H1 (cell line): Measurements from ENCODE around the gene EPN3. TPM values are rescaled to one million over a fixed set of nuclear protein-coding genes. Genes with fewer than 3 reads are reported as not detected.

Experiments used
- CTCF ChIA-PET: fragments of 300-600 bp; sonication (Branson Sonifier 250); formaldehyde crosslinking; loops from one replicate; lab custom pipeline; 2021; ENCODE audit not compliant: partially characterized antibody; lab: Charles Lee
- POLR2A ChIA-PET: fragments of 300-600 bp; sonication (Branson Sonifier 250); formaldehyde crosslinking; loops from one replicate; lab custom pipeline; 2021; ENCODE audit warnings: inconsistent platforms; ENCODE audit not compliant: partially characterized antibody; lab: Charles Lee
- DNase-seq, 2 experiments: peaks; one replicate each; pipeline versions ENCODE4 v3.0.0 to v3.0.0-alpha.2; 2010 to 2022; ENCODE audit warnings: low spot score in 2 of 2, low read depth in 1 of 2, mixed read lengths in 1 of 2
- FAIRE-seq: peaks from 2 replicates; lab custom pipeline; 2011; peaks lifted over from hg19 to GRCh38; lab: Jason Lieb, UNC
- H2AFZ ChIP-seq: 2 replicates; pipeline ENCODE4 v1.8.1; 2012; ENCODE audit warnings: low read length, inconsistent platforms
- H2AK5ac ChIP-seq: 2 replicates; pipeline ENCODE4 v1.6.1; 2013; ENCODE audit warnings: low read depth, low read length
- H2BK120ac ChIP-seq: replicated peaks from 2 replicates; pipeline ENCODE3; 2013; ENCODE audit warnings: low read depth, low read length, inconsistent platforms
- H2BK12ac ChIP-seq: 2 replicates; pipeline ENCODE4 v1.6.1; 2013; ENCODE audit warnings: low read depth, low read length
- H2BK15ac ChIP-seq: 2 replicates; pipeline ENCODE4 v1.6.1; 2013; ENCODE audit warnings: low read length
- H2BK20ac ChIP-seq: 2 replicates; pipeline ENCODE4 v1.6.1; 2013; ENCODE audit warnings: low read length
- H2BK5ac ChIP-seq: 2 replicates; pipeline ENCODE4 v1.6.1; 2013; ENCODE audit warnings: low read depth, low read length
- H3K14ac ChIP-seq: 2 replicates; pipeline ENCODE4 v1.6.1; 2013; ENCODE audit warnings: inconsistent platforms; ENCODE audit not compliant: insufficient read length
- H3K18ac ChIP-seq: 2 replicates; pipeline ENCODE4 v1.6.1; 2013; ENCODE audit warnings: low read length; ENCODE audit errors: extremely low read depth
- H3K23ac ChIP-seq: 2 replicates; pipeline ENCODE4 v1.6.1; 2013; ENCODE audit warnings: inconsistent platforms; ENCODE audit not compliant: insufficient read length
- H3K23me2 ChIP-seq: 2 replicates; pipeline ENCODE4 v1.6.1; 2013; ENCODE audit warnings: low read depth, low read length
- H3K27ac ChIP-seq: 2 replicates; pipeline ENCODE4 v1.6.1; 2011; ENCODE audit warnings: low read depth, low read length, inconsistent platforms
- H3K27me3 ChIP-seq, 4 experiments: replicated peaks in 1 of 4; 1 replicate in 1 of 4; 2 replicates in 3 of 4; pipeline versions ENCODE4 v1.6.1 to v1.8.1; 2011 to 2013; ENCODE audit warnings: low read length in 3 of 4, mild to moderate bottlenecking in 3 of 4, inconsistent platforms in 2 of 4, mixed read lengths in 2 of 4, moderate library complexity in 1 of 4; ENCODE audit not compliant: control insufficient read depth in 3 of 4, insufficient read depth in 3 of 4; ENCODE audit errors: extremely low read depth in 1 of 4
- H3K36me3 ChIP-seq, 4 experiments: 2 replicates each; pipeline versions ENCODE4 v1.6.1 to v1.8.1; 2011 to 2013; ENCODE audit warnings: mild to moderate bottlenecking in 4 of 4, low read length in 3 of 4, moderate library complexity in 2 of 4, control low read depth in 1 of 4, inconsistent platforms in 1 of 4; ENCODE audit not compliant: insufficient read depth in 4 of 4, control insufficient read depth in 2 of 4
- H3K4ac ChIP-seq: replicated peaks from 2 replicates; pipeline ENCODE3; 2013; ENCODE audit warnings: low read length, low read depth, mixed read lengths, inconsistent platforms; ENCODE audit not compliant: insufficient read length
- H3K4me1 ChIP-seq, 4 experiments: replicated peaks in 1 of 4; 1 replicate in 1 of 4; 2 replicates in 3 of 4; pipeline versions ENCODE4 v1.6.1 to v1.8.1; 2011 to 2013; ENCODE audit warnings: low read length in 3 of 4, inconsistent platforms in 2 of 4, mixed read lengths in 1 of 4; ENCODE audit not compliant: insufficient read depth in 4 of 4, control insufficient read depth in 3 of 4
- H3K4me2 ChIP-seq, 2 experiments: 2 replicates each; pipeline versions ENCODE4 v1.6.1 to v1.8.1; 2011 to 2013; ENCODE audit warnings: low read depth in 2 of 2, low read length in 2 of 2, control low read depth in 1 of 2, inconsistent platforms in 1 of 2, mild to moderate bottlenecking in 1 of 2; ENCODE audit not compliant: insufficient read depth in 1 of 2
- H3K4me3 ChIP-seq, 4 experiments: fragments of 200-600, 300-600 bp in 1 of 4; sonication (generic), shearing (Covaris generic), sonication (Bioruptor Twin) in 1 of 4; 2 replicates each; pipeline versions ENCODE4 v1.5.1 to v1.8.1; 2011 to 2016; ENCODE audit warnings: low read length in 4 of 4, low read depth in 3 of 4, control low read depth in 2 of 4, inconsistent platforms in 2 of 4, mild to moderate bottlenecking in 2 of 4, mixed read lengths in 1 of 4, moderate library complexity in 1 of 4; ENCODE audit not compliant: insufficient read depth in 2 of 4; ENCODE audit errors: extremely low read depth in 1 of 4
- H3K56ac ChIP-seq: replicated peaks from 2 replicates; pipeline ENCODE3; 2013; ENCODE audit warnings: low read depth, mild to moderate bottlenecking, mixed read lengths, low read length, inconsistent platforms; ENCODE audit not compliant: insufficient read length
- H3K79me1 ChIP-seq: 2 replicates; pipeline ENCODE4 v1.6.1; 2013; ENCODE audit warnings: low read depth, low read length, control low read depth
- H3K79me2 ChIP-seq, 2 experiments: 2 replicates each; pipeline versions ENCODE4 v1.6.1 to v1.8.1; 2012 to 2013; ENCODE audit warnings: low read length in 2 of 2, mild to moderate bottlenecking in 2 of 2, inconsistent platforms in 1 of 2; ENCODE audit not compliant: insufficient read depth in 2 of 2, control insufficient read depth in 1 of 2
- H3K9ac ChIP-seq, 4 experiments: replicated peaks in 1 of 4; 1 replicate in 1 of 4; 2 replicates in 3 of 4; pipeline versions ENCODE4 v1.6.1 to v1.8.1; 2011 to 2013; ENCODE audit warnings: low read depth in 3 of 4, low read length in 3 of 4, control low read depth in 2 of 4, mild to moderate bottlenecking in 2 of 4, moderate library complexity in 2 of 4, inconsistent platforms in 1 of 4; ENCODE audit errors: extremely low read depth in 1 of 4
- H3K9me3 ChIP-seq, 2 experiments: 2 replicates each; pipeline versions ENCODE4 v1.6.1 to v1.8.1; 2012 to 2013; ENCODE audit warnings: mild to moderate bottlenecking in 2 of 2, moderate library complexity in 2 of 2, control low read depth in 1 of 2, inconsistent platforms in 1 of 2, low read depth in 1 of 2, low read length in 1 of 2, mixed read lengths in 1 of 2; ENCODE audit not compliant: insufficient read depth in 2 of 2
- H4K20me1 ChIP-seq, 2 experiments: replicated peaks in 1 of 2; 2 replicates each; pipeline versions ENCODE3 to v1.8.1; 2011 to 2013; ENCODE audit warnings: inconsistent platforms in 2 of 2, low read length in 2 of 2, mild to moderate bottlenecking in 1 of 2; ENCODE audit not compliant: insufficient read depth in 2 of 2, control insufficient read depth in 1 of 2
- H4K5ac ChIP-seq: 2 replicates; pipeline ENCODE4 v1.6.1; 2013; ENCODE audit warnings: low read length, low read depth, mixed read lengths, inconsistent platforms; ENCODE audit not compliant: insufficient read length
- H4K8ac ChIP-seq: 2 replicates; pipeline ENCODE4 v1.8.0; 2013; ENCODE audit warnings: mild to moderate bottlenecking, moderate library complexity, low read length, inconsistent platforms; ENCODE audit not compliant: insufficient read depth; ENCODE audit errors: extremely low read depth
- H4K91ac ChIP-seq: replicated peaks from 2 replicates; pipeline ENCODE3; 2013; ENCODE audit warnings: low read length, mixed read lengths, inconsistent platforms; ENCODE audit not compliant: insufficient read length
- CREB1 ChIP-seq: IDR thresholded peaks from 2 replicates; pipeline ENCODE4 v1.6.1; 2012; ENCODE audit warnings: inconsistent platforms
- CTBP2 ChIP-seq: IDR thresholded peaks from 2 replicates; pipeline ENCODE4 v1.7.0; 2011; ENCODE audit warnings: borderline replicate concordance, mild to moderate bottlenecking, moderate library complexity, mixed read lengths, low read length; ENCODE audit not compliant: insufficient read depth, insufficient read length
- EZH2 ChIP-seq: fragments of 200-600 bp; sonication (generic); IDR thresholded peaks from 2 replicates; pipeline ENCODE4 v1.7.1; 2012; ENCODE audit warnings: low read depth, mild to moderate bottlenecking, moderate library complexity, low read length, inconsistent platforms; ENCODE audit not compliant: severe bottlenecking
- KDM1A ChIP-seq: fragments of 200-600, 300-600 bp; sonication (generic); IDR thresholded peaks from 2 replicates; pipeline ENCODE4 v1.7.1; 2016; ENCODE audit warnings: mild to moderate bottlenecking, low read length, borderline replicate concordance
- NRF1 ChIP-seq: IDR thresholded peaks from 2 replicates; pipeline ENCODE4 v1.6.1; 2011; ENCODE audit warnings: mild to moderate bottlenecking, low read depth, low read length, improper control_type of control experiment
- PHF8 ChIP-seq: fragments of 200-600 bp; sonication (generic); conservative IDR thresholded peaks from 2 replicates; pipeline ENCODE4 v1.7.1; 2012; ENCODE audit warnings: low read depth, mild to moderate bottlenecking, inconsistent platforms, low read length, moderate library complexity
- RAD21 ChIP-seq, 2 experiments: IDR thresholded peaks in 1 of 2; conservative IDR thresholded peaks in 1 of 2; 2 replicates each; pipeline ENCODE4 v1.6.1; 2011; ENCODE audit warnings: low read depth in 2 of 2, low read length in 2 of 2, improper control_type of control experiment in 1 of 2, inconsistent platforms in 1 of 2, mild to moderate bottlenecking in 1 of 2, moderate library complexity in 1 of 2
- SAP30 ChIP-seq: fragments of 300-600 bp; sonication (generic); IDR thresholded peaks from 2 replicates; pipeline ENCODE4 v1.7.1; 2012; ENCODE audit warnings: low read length, moderate library complexity, mild to moderate bottlenecking, inconsistent platforms; ENCODE audit not compliant: insufficient read depth, insufficient replicate concordance
- SUZ12 ChIP-seq: fragments of 200-600 bp; sonication (generic); IDR thresholded peaks from 2 replicates; pipeline ENCODE4 v1.6.1; 2012; ENCODE audit warnings: mild to moderate bottlenecking, inconsistent platforms, low read length, moderate library complexity, mixed read lengths
- TAF7 ChIP-seq: optimal IDR thresholded peaks from 2 replicates; pipeline ENCODE3; 2011; ENCODE audit warnings: low read depth, mild to moderate bottlenecking, inconsistent platforms, low read length, moderate library complexity, borderline replicate concordance
- WGBS, 2 experiments: shearing (Covaris generic) in 1 of 2; methylation state at CpG; one replicate each; pipeline versions ENCODE4 v1.1.6 to v1.1.7; 2013 to 2015; ENCODE audit warnings: low lambda C conversion rate in 2 of 2, mixed read lengths in 2 of 2, inconsistent platforms in 1 of 2, low coverage in 1 of 2, missing lambda C conversion rate in 1 of 2; ENCODE audit not compliant: insufficient replicate concordance in 2 of 2, insufficient coverage in 1 of 2, insufficient read length in 1 of 2; ENCODE audit errors: extremely low coverage in 1 of 2, missing lambda C conversion rate in 1 of 2; 5-methylcytosine and 5-hydroxymethylcytosine counted together
- polyA plus RNA-seq, 7 experiments: library from polyadenylated mRNA; depleted of rRNA in 3 of 7; stranded (reverse) in 5 of 7; unstranded in 2 of 7; fragments of >200 nt in 5 of 7; fragments of 200-250 nt in 2 of 7; gene quantifications; 1 replicate in 5 of 7; 2 replicates in 1 of 7; 4 replicates in 1 of 7; pipeline versions ENCODE4 v1.2.1 to v1.2.3, GENCODE V29; 2011 to 2013; ENCODE audit warnings: missing spikeins in 2 of 7, mixed read lengths in 2 of 7
- total RNA-seq: library from RNA; stranded (reverse); fragmentation: NEBNext Ultra II Directional; extraction: Animal tissue kit (Norgen Biotek cat#: 25700); gene quantifications from 2 replicates; pipeline ENCODE4 v1.2.1, GENCODE V29; 2021

EPN3 gene
- total and polyA plus RNA-seq, 2 of the 8 experiments (the other 6 are each of a cell fraction or from before 2014, with no cell fraction given) = 6.7 to 7.9 TPM

DNA sequence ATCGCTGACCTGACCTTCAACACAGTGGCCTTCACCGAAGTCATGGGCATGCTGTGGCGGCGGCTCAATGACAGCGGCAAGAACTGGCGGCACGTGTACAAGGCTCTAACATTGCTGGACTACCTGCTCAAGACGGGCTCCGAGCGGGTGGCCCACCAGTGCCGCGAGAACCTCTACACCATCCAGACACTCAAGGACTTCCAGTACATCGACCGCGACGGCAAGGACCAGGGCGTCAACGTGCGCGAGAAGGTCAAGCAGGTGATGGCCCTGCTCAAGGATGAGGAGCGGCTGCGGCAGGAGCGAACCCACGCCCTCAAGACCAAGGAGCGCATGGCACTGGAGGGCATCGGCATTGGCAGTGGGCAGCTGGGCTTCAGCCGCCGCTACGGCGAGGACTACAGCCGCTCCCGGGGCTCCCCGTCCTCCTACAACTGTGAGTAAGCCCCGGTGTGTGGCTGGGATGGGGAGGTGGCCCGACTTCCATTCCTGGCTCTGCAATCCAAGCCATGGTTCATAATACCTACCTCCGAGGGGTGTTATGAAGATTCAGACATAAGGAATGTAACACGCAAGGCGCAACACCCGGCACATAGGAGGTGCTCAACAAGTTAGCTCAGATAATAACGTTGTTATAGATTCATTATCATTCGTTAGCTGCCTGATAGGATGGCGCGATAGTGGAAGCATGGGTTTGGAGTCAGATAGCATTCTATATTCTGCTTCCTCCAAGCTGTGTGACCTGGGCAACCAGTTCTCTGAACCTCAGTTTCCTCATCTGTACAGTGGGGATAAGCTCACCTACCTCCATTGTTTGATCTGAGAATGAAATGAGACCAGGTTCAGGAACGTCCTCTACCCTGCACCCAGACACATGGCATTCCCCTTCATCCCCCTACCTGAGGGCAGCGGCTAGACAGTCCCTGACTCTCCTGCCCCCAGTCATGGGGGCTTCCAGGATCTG is 4.4 kb downstream of the EPN3 start:
- no peak overlapping the region for H3K56ac ChIP-seq
- no peak overlapping the region for H3K27ac ChIP-seq
- H3K27me3 ChIP-seq = peaks cover 0 to 23% (median 16%) of the 10 kb centered on the region in 4 experiments; a peak in 4 of 7 replicates
- no peak overlapping the region for H3K4me2 ChIP-seq
- no peak overlapping the region for H4K91ac ChIP-seq
- H4K20me1 ChIP-seq = peaks cover 0 to 1% of the 10 kb centered on the region in 2 experiments
- 0 out of 4 replicates have a peak, but pooled peaks cover 0 to 2% of the 10 kb centered on the region in 2 experiments for H3K79me2 ChIP-seq
- no peaks in the 10 kb centered on the region; the same call in 1 of the 2 replicates for H3K79me1 ChIP-seq
- H3K18ac ChIP-seq = no peak overlapping the region
- ChIA-PET POLR2A (no interaction called here), CTCF (interaction anchor here (0.8 to 3.3 kb wide), 7 partner anchors 13 to 298 kb away, joined by 3 to 15 read pairs (median 5); partner anchors contain the start of gene WFIKKN2)
- no peak overlapping the region for H2BK12ac ChIP-seq
- peaks cover 0 to 3% (median 0%) of the 10 kb centered on the region in 4 experiments; a peak in 1 of 8 replicates for H3K36me3 ChIP-seq
- H2BK120ac ChIP-seq = no peak overlapping the region
- H3K9ac ChIP-seq = no peak overlapping the region
- peaks cover 19% of the 10 kb centered on the region for H3K23me2 ChIP-seq
- whole genome bisulfite sequencing, 2 experiments = 90% methylated on average over 38 of the region's 45 CpGs; no CpG with 5 or more reads in 1 of the 2 experiments
- H3K9me3 ChIP-seq = no peaks in the 10 kb centered on the region
- H3K4me3 ChIP-seq = no peak overlapping the region
- no peak overlapping the region for H2AFZ ChIP-seq
- H4K5ac ChIP-seq = no peak overlapping the region
- no peak overlapping the region for H2AK5ac ChIP-seq
- no peak overlapping the region for H3K23ac ChIP-seq
- H3K4me1 ChIP-seq = peaks cover 1 to 29% (median 24%) of the 10 kb centered on the region in 4 experiments
- H2BK15ac ChIP-seq = no peak overlapping the region
- H2BK5ac ChIP-seq = no peak overlapping the region
- no peak overlapping the region for H3K4ac ChIP-seq
- no peak for FAIRE-seq
- DNase-seq = no peak
- H2BK20ac ChIP-seq = no peak overlapping the region
- peak overlapping the region; percentile 18; the same call in 1 of the 2 replicates for H4K8ac ChIP-seq
- H3K14ac ChIP-seq = no peak overlapping the region
- TF ChIP-seq SUZ12 (no peak), NRF1 (no peak), KDM1A (no peak), CTBP2 (no peak), SAP30 (no peak), RAD21 (IDR thresholded peaks at IDR 0.05 in 1 of 2, conservative IDR thresholded peaks at IDR 0.05 in 1 of 2; ENCODE audit: low read depth in 2 of 2, low read length in 2 of 2) (no peak), PHF8 (no peak), CREB1 (no peak), TAF7 (no peak), EZH2 (no peak)
